ENCODE data around the gene SGMS1.

GRCh38 chr10:50322077-50322476, 301.7 kb downstream of the SGMS1 start:
- TF ChIP-seq, protein P1, sequence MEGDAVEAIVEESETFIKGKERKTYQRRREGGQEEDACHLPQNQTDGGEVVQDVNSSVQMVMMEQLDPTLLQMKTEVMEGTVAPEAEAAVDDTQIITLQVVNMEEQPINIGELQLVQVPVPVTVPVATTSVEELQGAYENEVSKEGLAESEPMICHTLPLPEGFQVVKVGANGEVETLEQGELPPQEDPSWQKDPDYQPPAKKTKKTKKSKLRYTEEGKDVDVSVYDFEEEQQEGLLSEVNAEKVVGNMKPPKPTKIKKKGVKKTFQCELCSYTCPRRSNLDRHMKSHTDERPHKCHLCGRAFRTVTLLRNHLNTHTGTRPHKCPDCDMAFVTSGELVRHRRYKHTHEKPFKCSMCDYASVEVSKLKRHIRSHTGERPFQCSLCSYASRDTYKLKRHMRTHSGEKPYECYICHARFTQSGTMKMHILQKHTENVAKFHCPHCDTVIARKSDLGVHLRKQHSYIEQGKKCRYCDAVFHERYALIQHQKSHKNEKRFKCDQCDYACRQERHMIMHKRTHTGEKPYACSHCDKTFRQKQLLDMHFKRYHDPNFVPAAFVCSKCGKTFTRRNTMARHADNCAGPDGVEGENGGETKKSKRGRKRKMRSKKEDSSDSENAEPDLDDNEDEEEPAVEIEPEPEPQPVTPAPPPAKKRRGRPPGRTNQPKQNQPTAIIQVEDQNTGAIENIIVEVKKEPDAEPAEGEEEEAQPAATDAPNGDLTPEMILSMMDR (IDR thresholded peaks at IDR 0.05), result no peak
- no peak for TF ChIP-seq POLR2A (IDR thresholded peaks at IDR 0.05)
